ENCODE results near the gene HOXD4.

HOXD4 gene

DNA sequence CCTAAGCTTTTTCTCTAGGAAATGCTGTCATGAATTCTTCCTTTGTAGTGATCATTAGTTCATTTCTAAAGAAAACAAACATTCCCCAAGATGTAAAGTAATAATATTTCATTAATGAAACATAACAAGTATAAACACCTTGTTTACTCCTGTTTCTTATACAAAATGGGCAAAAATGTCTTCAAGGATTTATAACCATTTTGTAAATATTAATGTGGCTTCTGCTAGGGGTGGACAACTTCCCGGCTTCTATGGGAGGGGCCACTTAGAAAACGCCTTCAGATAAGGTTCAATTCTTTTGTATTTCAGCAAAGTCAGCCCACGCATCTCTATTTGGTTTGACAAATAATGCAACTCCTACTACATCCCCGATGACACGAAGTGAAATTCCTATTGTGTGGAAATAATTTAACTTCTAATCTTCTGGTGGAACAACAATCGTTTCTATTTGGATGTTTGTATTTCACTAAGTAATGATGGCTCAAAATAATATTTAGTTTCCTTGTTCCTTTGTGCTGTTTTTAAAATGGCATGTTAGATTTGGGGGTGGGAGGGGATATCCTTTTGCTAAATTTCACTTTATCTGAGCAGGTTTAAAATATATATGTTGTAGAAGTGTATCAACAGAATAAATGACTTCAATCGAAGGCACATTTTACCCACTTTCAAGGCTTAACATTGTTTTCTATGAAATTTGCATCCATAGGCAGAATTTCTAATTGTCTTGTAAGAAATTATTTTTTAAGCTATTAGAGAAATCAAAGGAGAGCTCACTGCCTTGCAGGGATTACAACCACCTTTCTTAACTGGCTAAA, 22.4 kb downstream of the HOXD4 start:
- no peak for ATAC-seq

DNA sequence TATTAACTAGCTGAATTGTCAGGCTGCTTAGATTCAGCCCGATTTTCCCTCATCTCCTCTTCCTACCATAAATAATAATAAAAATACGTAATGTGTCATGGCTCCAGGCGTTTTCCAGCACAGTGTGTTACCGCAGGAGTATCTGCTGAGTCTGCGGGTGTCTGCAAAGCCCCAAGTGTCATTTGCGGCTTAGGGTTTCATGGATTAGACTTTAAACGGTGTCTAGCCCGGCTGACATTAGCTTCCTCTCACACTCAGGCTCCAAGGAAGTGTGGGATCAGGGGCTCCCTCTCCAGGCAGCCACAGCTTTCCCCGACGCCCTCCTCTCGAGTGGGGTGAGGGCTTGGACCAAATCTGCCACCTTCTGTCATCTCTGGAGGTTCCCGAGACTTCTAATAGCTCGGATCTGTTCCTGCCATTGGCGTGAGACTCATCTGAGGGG, 23.1 kb downstream of the HOXD4 start:
- peak; percentile 49; the same call in 2 of the 3 replicates for ATAC-seq
- TF ChIP-seq ISL1 (CRISPR knock-in tag; IDR thresholded peaks at IDR 0.05) = no peak
- TF ChIP-seq, protein P1, sequence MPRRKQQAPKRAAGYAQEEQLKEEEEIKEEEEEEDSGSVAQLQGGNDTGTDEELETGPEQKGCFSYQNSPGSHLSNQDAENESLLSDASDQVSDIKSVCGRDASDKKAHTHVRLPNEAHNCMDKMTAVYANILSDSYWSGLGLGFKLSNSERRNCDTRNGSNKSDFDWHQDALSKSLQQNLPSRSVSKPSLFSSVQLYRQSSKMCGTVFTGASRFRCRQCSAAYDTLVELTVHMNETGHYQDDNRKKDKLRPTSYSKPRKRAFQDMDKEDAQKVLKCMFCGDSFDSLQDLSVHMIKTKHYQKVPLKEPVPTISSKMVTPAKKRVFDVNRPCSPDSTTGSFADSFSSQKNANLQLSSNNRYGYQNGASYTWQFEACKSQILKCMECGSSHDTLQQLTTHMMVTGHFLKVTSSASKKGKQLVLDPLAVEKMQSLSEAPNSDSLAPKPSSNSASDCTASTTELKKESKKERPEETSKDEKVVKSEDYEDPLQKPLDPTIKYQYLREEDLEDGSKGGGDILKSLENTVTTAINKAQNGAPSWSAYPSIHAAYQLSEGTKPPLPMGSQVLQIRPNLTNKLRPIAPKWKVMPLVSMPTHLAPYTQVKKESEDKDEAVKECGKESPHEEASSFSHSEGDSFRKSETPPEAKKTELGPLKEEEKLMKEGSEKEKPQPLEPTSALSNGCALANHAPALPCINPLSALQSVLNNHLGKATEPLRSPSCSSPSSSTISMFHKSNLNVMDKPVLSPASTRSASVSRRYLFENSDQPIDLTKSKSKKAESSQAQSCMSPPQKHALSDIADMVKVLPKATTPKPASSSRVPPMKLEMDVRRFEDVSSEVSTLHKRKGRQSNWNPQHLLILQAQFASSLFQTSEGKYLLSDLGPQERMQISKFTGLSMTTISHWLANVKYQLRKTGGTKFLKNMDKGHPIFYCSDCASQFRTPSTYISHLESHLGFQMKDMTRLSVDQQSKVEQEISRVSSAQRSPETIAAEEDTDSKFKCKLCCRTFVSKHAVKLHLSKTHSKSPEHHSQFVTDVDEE (CRISPR knock-in tag; IDR thresholded peaks at IDR 0.05) = no peak
- TF ChIP-seq ZFP30 (CRISPR knock-in tag; IDR thresholded peaks at IDR 0.05) = no peak
- no peak for TF ChIP-seq ZFP3 (CRISPR knock-in tag; IDR thresholded peaks at IDR 0.05)
- TF ChIP-seq CSDC2 (CRISPR knock-in tag; IDR thresholded peaks at IDR 0.05) = no peak
- TF ChIP-seq TCF4 (CRISPR knock-in tag; IDR thresholded peaks at IDR 0.05; ENCODE audit: borderline replicate concordance) = no peak
- no peak for TF ChIP-seq TOX (CRISPR knock-in tag; IDR thresholded peaks at IDR 0.05; ENCODE audit: borderline replicate concordance)
- TF ChIP-seq, protein P2, sequence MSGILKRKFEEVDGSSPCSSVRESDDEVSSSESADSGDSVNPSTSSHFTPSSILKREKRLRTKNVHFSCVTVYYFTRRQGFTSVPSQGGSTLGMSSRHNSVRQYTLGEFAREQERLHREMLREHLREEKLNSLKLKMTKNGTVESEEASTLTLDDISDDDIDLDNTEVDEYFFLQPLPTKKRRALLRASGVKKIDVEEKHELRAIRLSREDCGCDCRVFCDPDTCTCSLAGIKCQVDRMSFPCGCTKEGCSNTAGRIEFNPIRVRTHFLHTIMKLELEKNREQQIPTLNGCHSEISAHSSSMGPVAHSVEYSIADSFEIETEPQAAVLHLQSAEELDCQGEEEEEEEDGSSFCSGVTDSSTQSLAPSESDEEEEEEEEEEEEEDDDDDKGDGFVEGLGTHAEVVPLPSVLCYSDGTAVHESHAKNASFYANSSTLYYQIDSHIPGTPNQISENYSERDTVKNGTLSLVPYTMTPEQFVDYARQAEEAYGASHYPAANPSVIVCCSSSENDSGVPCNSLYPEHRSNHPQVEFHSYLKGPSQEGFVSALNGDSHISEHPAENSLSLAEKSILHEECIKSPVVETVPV (CRISPR knock-in tag; IDR thresholded peaks at IDR 0.05) = no peak
- no peak for TF ChIP-seq OSR1 (CRISPR knock-in tag; IDR thresholded peaks at IDR 0.05)
- TF ChIP-seq ESRRG (CRISPR knock-in tag; IDR thresholded peaks at IDR 0.05) = no peak
- TF ChIP-seq RARB (CRISPR knock-in tag; IDR thresholded peaks at IDR 0.05) = no peak
- TF ChIP-seq ZNF565 (CRISPR knock-in tag; conservative IDR thresholded peaks at IDR 0.05; ENCODE audit: low read depth) = no peak
- no peak for TF ChIP-seq GLIS3 (CRISPR knock-in tag; IDR thresholded peaks at IDR 0.05)
- no peak for TF ChIP-seq BACH2 (CRISPR knock-in tag; IDR thresholded peaks at IDR 0.05; ENCODE audit: borderline replicate concordance)

More for the DNA sequence above, 22.4 kb downstream of the HOXD4 start:
- TF ChIP-seq ISL1 (CRISPR knock-in tag; IDR thresholded peaks at IDR 0.05) (no peak), ZNF70 (CRISPR knock-in tag; IDR thresholded peaks at IDR 0.05) (no peak), ZC3H10 (CRISPR knock-in tag; IDR thresholded peaks at IDR 0.05) (no peak), BACH2 (CRISPR knock-in tag; IDR thresholded peaks at IDR 0.05; ENCODE audit: borderline replicate concordance) (no peak), TOX (CRISPR knock-in tag; IDR thresholded peaks at IDR 0.05; ENCODE audit: borderline replicate concordance) (no peak)
- TF ChIP-seq, protein P3, sequence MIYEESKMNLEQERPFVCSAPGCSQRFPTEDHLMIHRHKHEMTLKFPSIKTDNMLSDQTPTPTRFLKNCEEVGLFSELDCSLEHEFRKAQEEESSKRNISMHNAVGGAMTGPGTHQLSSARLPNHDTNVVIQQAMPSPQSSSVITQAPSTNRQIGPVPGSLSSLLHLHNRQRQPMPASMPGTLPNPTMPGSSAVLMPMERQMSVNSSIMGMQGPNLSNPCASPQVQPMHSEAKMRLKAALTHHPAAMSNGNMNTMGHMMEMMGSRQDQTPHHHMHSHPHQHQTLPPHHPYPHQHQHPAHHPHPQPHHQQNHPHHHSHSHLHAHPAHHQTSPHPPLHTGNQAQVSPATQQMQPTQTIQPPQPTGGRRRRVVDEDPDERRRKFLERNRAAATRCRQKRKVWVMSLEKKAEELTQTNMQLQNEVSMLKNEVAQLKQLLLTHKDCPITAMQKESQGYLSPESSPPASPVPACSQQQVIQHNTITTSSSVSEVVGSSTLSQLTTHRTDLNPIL (CRISPR knock-in tag; IDR thresholded peaks at IDR 0.05; ENCODE audit: low read depth) = no peak
- TF ChIP-seq, protein P4, sequence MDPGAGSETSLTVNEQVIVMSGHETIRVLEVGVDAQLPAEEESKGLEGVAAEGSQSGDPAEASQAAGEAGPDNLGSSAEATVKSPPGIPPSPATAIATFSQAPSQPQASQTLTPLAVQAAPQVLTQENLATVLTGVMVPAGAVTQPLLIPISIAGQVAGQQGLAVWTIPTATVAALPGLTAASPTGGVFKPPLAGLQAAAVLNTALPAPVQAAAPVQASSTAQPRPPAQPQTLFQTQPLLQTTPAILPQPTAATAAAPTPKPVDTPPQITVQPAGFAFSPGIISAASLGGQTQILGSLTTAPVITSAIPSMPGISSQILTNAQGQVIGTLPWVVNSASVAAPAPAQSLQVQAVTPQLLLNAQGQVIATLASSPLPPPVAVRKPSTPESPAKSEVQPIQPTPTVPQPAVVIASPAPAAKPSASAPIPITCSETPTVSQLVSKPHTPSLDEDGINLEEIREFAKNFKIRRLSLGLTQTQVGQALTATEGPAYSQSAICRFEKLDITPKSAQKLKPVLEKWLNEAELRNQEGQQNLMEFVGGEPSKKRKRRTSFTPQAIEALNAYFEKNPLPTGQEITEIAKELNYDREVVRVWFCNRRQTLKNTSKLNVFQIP (CRISPR knock-in tag; IDR thresholded peaks at IDR 0.05; ENCODE audit: borderline replicate concordance, low read depth) = no peak

DNA sequence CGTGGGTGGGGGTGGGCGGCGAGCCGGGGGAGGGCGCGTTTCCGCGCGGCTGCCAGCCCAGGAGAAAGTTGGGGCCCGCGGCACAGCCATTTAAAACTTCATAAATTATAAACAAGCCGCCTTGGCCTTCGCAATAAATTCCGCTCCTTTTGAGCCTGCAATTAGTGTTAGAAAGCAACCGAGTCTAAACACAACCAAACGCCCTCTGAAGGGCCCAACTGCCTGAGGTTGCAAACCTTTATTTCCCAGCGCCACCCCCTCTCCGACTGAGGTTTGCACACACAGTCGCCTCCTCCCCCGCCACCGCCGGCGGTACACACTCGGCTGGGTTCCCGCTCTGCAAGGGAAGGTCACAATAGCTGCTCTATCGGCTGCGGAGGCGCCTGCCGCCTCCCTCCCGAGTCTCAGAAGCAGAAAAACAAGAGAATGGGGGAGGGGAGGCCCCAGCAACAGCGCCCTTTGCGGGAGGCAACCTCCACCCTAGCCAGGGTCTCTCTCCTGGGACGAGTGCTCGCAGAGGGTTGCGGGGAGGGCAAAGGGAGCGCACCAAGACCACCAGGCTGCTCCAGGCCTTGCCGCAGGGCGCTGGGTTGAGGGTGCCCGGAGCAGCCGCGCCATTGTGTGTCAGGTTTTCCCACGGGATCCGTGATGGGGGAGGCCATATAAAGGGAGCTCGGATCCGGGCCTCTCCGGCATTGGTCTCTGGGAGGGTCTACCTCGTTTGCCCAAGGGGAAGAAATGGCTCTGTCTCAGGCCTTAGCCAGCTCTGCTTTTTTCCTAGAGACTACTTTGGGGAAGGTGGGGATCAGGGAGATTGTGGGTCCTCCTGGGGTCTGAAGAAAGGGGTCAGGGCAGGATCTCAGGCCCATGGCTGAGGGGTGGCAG, 23.7 kb downstream of the HOXD4 start:
- ATAC-seq = no peak
- TF ChIP-seq, protein P1 (CRISPR knock-in tag; IDR thresholded peaks at IDR 0.05) = no peak
- TF ChIP-seq ZC3H10 (CRISPR knock-in tag; IDR thresholded peaks at IDR 0.05) (no peak), SNAI2 (CRISPR knock-in tag; IDR thresholded peaks at IDR 0.05) (no peak), ZNF8 (CRISPR knock-in tag; IDR thresholded peaks at IDR 0.05) (no peak), OSR1 (CRISPR knock-in tag; IDR thresholded peaks at IDR 0.05) (no peak)

Measured in SK-N-SH treated with all-trans-retinoic acid at 6 μM for 48 hours (cell line).